ENCODE measurements around the gene CHMP4A. TPM values are rescaled to one million over a fixed set of nuclear protein-coding genes. Genes with fewer than 3 reads are reported as not detected.
A peak's percentile ranks its signal among the peaks of the same experiment; 100 is the strongest.

The CHMP4A gene, protein sequence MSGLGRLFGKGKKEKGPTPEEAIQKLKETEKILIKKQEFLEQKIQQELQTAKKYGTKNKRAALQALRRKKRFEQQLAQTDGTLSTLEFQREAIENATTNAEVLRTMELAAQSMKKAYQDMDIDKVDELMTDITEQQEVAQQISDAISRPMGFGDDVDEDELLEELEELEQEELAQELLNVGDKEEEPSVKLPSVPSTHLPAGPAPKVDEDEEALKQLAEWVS
- total RNA-seq, result 10 to 100 TPM; 62.8 to 69.8 TPM

DNA sequence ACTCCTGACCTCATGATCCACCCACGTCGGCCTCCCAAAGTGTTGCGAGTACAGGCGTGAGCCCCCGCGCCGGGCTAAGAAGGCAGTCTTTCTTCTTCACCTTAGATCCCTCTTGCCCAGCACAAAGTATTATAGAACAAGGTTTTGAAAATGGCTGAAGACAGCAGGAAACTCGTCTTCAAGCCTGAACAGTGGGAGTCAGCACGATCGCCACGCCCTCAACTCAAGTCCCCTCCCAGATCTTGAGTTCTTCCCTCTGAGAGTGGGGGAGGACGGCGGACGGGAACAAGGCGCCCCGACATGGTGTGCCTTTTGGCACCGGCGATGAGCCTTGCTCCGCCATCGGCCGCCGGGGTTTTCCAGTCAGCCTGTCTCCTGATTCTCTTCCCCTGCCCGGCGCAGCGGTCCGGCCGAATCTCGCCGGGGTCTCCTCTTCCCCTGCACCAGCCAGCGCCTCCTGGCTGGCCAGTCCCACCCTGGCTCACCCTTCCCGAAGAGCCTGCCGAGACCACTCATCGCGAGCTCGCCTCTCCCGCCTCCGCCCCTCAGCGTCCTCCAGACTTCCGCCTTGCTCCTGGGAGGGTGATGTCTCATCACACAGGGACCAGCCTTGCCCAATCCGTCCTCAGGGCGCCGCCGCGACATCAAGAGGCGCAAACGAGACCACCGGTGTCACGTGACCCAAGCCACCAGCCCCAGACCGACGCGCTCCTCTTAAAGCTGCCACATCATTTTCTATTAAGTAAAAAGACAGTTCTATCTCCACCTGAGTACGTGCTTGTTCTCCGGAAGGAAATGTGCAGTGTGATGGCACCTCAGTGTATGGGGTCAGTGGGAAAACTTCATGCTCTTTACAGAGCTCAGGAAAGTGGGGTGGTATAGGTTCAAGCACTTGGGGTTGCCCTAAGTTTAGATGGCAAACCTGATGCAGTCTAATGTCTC lies at the start of gene CHMP4A:
TSS of gene CHMP4A (minus strand) at position 565 of the 942 bp plus-strand sequence. CDS start at position 516, 49 bp downstream.
- Mint-ChIP-seq H3K4me3 (peak within 1 kb of the TSS; percentile 81), H3K27ac (peak within 1 kb of the TSS; percentile 88), H3K4me1 (peaks cover 29% of the 10 kb centered on the region), H3K36me3 (ENCODE audit: low read depth) (peaks cover 82% of the 10 kb centered on the region), H3K9me3 (no peaks in the 10 kb centered on the region), H3K27me3 (no peaks in the 10 kb centered on the region)
- peak; percentile 86 for ATAC-seq (replicated peaks)

DNA sequence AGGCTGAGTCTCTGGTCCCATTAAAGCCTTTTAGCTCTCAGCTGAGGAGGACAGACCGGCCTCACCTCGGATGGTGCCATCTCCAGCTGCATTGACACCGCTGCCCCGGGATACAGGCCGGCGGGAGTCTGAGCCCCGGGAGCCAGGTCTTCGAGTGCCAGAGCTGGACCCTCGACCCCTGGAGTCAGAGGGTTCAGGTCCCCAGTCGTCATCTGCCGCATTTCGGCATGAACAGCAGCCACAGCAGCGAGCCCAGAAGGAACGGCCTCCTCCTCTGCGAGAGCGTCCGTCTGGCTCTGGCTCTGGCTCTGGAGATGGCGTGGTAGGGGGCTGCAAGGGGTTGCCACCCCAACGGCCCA lies 48.7 kb upstream of the CHMP4A start:
- no peak overlapping the region for H3K4me3 Mint-ChIP-seq
- peaks cover 21% of the 10 kb centered on the region for H3K36me3 Mint-ChIP-seq (ENCODE audit: low read depth)
- H3K9me3 Mint-ChIP-seq, result no peaks in the 10 kb centered on the region
- H3K27ac Mint-ChIP-seq, result no peak overlapping the region
- no peaks in the 10 kb centered on the region for H3K4me1 Mint-ChIP-seq
- no peaks in the 10 kb centered on the region for H3K27me3 Mint-ChIP-seq
- no peak for ATAC-seq (replicated peaks)

DNA sequence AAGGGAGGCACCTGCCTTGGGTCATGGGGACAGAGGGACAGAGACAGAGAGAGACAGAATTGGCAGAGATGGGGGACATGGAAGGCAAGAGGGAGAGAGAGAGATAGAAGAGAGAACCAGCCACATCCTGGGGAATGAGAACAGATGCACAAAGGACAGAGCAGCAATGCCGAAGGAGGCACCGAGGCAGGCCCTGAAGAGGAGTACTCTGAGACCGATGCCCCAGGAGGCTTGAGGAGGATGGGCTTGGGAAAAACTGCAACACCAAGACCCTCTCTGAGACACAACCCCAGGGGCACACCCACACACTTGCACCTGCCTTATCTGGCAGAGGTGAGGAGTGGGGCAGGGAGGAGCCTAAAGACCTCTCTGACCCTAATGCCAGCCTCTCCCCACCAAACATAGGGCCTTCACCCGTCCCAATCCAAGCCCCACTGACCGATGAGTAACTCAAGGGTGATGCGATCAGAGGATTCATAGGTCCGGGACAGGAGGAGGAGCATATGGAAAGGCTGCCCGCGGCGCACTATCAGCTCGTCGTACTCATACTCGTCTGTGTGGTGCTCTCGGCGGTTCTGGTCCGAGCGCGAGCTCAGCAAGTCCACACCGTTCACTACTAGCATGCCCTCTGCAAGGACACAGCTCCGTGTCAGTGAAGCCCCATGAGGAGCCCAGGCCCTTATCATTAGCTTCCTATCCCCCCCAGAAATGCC lies 48.1 kb upstream of the CHMP4A start:
- Mint-ChIP-seq H3K36me3 (ENCODE audit: low read depth) (peaks cover 16% of the 10 kb centered on the region), H3K27me3 (no peaks in the 10 kb centered on the region), H3K27ac (no peak overlapping the region), H3K9me3 (no peaks in the 10 kb centered on the region), H3K4me1 (no peaks in the 10 kb centered on the region), H3K4me3 (no peak overlapping the region)
- ATAC-seq (replicated peaks), result no peak

DNA sequence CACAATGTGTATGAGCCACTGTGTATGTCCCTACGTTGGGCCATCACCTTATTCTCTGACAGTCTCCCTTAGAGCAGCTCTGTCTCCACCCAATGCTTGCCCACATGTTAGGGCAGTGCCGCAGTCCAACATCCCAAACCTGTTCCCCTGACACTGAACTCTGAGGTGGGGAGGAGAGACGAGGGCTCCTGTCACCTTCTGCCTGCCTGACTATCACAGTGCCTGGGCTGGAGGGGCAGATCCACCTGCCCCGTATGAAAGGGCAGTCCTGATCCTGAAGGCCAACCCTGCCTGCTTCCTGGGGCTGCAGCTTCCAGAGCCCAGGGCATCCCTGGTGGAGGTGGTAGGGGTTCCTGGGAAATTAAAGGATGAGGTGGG lies 47.5 kb upstream of the CHMP4A start:
- H3K9me3 Mint-ChIP-seq, result no peaks in the 10 kb centered on the region
- peaks cover 9% of the 10 kb centered on the region for H3K36me3 Mint-ChIP-seq (ENCODE audit: low read depth)
- ATAC-seq (replicated peaks), result no peak
- H3K27ac Mint-ChIP-seq, result no peak overlapping the region
- no peak overlapping the region for H3K4me3 Mint-ChIP-seq
- no peaks in the 10 kb centered on the region for H3K4me1 Mint-ChIP-seq
- no peaks in the 10 kb centered on the region for H3K27me3 Mint-ChIP-seq

DNA sequence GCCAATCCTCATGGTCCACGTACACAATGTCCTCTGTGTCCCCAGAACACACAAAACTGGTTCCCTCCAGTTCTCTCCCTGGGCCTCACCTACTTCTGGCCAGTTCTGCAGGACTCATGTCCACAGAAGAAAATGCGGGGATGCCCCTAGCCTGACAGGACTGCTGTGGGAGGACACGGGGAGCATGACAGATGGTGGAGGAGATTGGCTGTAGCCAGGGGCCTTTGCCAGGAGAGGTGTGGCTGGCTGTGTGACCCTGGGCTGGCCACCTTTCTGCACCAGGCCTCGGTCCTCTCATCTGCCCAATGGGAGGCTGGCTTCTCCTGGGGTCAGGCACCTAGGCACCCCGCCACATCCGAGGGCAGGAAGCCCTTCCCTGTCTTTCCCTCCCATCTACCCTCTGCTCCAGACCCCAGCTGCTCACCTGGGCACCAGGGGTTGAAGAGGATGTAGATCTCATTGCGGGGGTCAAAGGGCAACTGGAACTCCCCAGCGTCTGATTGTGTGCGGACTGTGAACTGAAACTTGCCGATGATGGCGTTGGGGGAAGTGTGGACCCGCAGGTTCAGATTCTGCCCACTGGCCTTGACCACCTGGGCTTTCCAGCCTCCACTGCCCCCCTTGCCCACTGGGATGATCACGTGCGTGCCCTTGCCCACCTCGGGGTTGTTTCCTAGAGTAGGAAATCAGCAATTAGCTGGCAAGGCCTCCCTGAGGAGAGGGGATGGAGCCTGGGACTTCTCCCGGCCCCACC lies 46.9 kb upstream of the CHMP4A start:
- no peaks in the 10 kb centered on the region for H3K4me1 Mint-ChIP-seq
- no peaks in the 10 kb centered on the region for H3K27me3 Mint-ChIP-seq
- H3K27ac Mint-ChIP-seq, result no peak overlapping the region
- H3K9me3 Mint-ChIP-seq, result no peaks in the 10 kb centered on the region
- ATAC-seq (replicated peaks), result no peak
- peaks cover 11% of the 10 kb centered on the region for H3K36me3 Mint-ChIP-seq (ENCODE audit: low read depth)
- no peak overlapping the region for H3K4me3 Mint-ChIP-seq

DNA sequence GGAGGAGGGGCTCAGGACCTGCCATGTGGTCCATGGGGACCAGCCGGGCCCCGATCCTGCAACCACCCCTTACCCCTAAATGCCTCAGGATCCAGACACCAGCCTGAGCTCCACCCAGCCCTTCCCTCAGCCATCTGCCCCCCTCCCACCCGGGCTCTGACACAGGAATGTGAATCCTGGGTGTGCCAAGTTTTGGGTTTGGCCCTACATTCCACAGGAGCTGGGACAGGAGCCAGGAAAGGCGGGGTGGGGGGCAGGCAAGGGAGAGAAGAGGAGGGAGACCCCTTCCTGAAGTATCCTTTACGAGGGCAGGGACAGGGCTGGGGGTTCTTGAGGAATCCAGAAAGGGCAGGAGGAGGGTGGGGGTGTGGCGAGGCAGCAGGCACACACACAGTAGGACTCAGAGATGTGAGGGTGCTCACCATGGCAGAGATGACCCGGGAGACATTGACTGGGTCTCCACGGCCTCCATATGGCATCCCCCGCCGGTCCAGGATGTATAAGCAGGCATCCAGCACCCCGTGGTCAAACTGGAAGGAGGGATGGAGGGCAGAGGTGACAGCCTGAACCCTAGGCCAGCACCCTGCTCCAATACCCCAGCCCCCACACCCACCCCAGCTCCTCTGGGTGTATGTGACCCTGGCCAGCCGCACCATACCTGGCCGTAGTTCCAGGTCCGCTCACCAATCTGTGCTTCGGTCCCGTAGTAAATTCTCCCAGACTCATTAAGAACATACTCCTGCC lies 46.2 kb upstream of the CHMP4A start:
- Mint-ChIP-seq H3K36me3 (ENCODE audit: low read depth) (peaks cover 12% of the 10 kb centered on the region), H3K27me3 (no peaks in the 10 kb centered on the region), H3K4me3 (no peak overlapping the region), H3K27ac (no peak overlapping the region), H3K4me1 (no peaks in the 10 kb centered on the region), H3K9me3 (no peaks in the 10 kb centered on the region)
- ATAC-seq (replicated peaks), result no peak

DNA sequence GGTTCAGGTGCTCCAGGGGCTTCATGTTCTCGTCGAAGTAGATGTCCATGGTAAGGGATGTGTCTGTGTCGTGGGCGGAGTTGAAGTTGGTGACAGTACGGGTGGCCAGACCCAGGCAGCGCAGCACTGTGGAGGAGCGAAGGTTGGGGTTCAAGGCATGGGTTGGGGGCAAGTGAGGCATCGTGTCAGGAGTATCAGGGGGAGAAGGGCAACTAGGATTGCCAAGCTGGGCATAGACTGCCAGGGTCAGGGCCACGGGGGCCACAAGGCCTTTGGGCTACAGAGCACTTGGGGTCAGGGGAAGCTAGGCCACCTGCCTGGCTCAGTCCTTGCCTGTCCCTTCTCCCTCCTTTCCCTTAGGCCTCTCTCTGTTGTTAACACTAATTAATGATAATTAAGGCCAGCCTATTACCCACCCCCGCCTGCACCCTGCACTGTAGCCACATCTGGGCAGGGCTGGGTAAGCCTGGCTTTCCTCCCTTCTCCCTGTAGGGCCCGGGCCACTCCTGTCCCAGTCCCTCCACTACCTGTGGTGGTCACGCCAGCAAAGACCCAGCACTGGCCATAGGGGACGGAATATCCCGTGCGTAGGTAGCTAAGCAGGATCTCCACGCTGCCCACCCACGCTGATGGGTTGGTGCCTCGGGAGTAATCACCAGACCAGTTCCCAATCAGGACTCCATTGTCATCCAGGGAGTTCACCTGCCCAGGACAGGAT lies 45.4 kb upstream of the CHMP4A start:
- no peak for ATAC-seq (replicated peaks)
- H3K4me1 Mint-ChIP-seq, result no peaks in the 10 kb centered on the region
- no peaks in the 10 kb centered on the region for H3K27me3 Mint-ChIP-seq
- no peaks in the 10 kb centered on the region for H3K9me3 Mint-ChIP-seq
- H3K36me3 Mint-ChIP-seq (ENCODE audit: low read depth), result peaks cover 19% of the 10 kb centered on the region
- H3K4me3 Mint-ChIP-seq, result no peak overlapping the region
- H3K27ac Mint-ChIP-seq, result no peak overlapping the region

DNA sequence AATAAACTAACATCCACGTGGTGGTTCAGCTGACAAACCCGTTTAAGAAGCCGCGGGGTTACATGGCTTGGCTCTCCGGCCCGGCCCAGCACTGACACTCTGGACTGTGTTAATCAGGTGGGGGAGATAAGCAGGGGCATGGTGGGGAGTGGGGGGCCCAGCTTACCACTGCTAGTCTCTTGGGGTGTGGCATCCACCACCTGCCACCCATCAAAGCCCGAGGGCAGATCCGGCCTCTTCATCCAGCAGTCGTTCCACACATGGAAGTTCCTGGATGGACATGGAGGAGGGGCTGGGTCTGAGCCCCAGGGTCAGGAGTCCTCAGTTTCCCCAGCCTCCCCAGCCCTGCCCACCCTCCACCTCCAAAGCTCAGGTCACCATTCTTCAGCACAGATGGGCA lies 44.8 kb upstream of the CHMP4A start:
- Mint-ChIP-seq H3K27ac (no peak overlapping the region), H3K27me3 (no peaks in the 10 kb centered on the region), H3K9me3 (no peaks in the 10 kb centered on the region), H3K36me3 (ENCODE audit: low read depth) (peaks cover 24% of the 10 kb centered on the region), H3K4me1 (no peaks in the 10 kb centered on the region), H3K4me3 (no peak overlapping the region)
- no peak for ATAC-seq (replicated peaks)

DNA sequence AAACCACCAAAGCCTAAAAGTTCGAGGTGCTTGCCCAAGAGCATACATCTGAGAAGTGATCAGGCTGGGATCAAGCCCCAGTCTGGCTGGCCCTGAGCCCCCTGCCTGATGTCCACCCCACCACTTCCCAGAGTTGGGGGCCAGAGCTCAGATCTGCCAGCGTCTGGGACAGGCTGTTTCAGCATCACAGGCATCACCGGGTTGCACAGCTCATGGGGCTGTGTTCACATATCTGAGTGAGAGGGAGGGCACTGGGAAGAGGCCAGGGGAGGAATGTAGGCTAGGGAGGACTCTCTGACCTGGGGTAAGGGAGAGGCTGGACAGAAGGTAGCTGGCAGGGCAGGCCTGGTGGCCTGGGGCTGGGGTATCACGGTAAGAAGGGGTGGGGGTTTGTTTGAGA lies 43.7 kb upstream of the CHMP4A start:
- H3K4me3 Mint-ChIP-seq, result no peak overlapping the region
- no peaks in the 10 kb centered on the region for H3K9me3 Mint-ChIP-seq
- no peaks in the 10 kb centered on the region for H3K27me3 Mint-ChIP-seq
- no peak for ATAC-seq (replicated peaks)
- no peaks in the 10 kb centered on the region for H3K4me1 Mint-ChIP-seq
- H3K27ac Mint-ChIP-seq, result no peak overlapping the region
- H3K36me3 Mint-ChIP-seq (ENCODE audit: low read depth), result peaks cover 24% of the 10 kb centered on the region

DNA sequence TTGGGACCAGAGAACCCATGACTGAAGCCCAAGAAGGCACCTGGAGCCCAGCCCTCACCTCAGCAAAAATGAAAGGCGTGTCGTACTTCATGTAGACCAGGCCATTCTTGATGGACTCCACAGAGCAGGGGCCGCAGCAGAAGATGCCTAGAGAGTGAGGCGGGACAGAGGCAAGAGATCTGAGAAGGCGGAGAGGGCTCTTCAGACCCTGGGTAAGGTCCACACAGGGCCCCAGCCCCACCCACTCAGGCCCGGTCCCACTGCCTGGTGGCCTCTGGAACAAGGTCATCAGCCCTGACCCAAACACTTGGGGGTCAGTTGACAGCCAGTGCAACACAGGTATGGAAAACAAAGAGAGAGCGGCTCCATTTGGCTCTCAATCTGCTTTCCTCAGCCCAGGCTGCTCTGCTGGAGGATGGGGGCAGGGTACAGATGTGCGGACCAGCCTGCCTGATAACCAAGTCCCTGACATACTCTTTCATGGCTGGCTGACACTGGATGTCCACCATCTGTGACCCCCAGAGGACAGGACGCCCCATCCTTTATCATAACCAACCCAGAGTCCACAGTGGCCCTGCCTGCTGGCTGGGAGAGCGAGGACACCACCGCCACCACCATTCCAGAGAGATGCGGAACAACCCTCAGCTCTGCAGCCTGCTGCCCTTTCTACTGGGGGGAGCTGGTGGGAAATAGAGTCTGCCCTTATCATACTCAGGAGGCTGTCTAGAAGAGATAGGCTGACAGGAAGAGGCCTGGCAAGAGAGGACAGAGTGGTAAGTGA lies 42.8 kb upstream of the CHMP4A start:
- no peak overlapping the region for H3K4me3 Mint-ChIP-seq
- peaks cover 6% of the 10 kb centered on the region for H3K4me1 Mint-ChIP-seq

DNA sequence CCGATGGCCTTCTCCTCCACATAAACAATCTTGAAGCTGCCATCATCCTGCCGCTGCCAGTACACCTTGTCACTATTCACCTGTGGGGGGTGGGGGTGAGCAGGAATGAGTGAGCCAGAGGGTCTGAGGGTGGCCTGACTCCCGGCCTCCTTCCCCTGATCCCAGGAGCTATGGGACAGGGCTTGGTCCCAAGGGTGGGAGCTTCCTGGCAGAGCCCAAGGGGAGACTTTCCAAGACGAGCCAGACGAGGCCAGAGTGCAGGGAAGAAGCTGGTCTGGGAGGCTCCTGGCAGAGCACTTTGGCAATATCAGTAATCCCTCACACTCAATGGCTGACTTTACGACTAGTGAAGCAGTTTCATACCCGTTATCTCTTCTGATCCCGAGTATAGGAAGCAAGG lies 42.1 kb upstream of the CHMP4A start:
- no peak for ATAC-seq (replicated peaks)
- no peak overlapping the region for H3K27ac Mint-ChIP-seq
- peaks cover 19% of the 10 kb centered on the region for H3K36me3 Mint-ChIP-seq (ENCODE audit: low read depth)
- H3K27me3 Mint-ChIP-seq, result no peaks in the 10 kb centered on the region
- no peak overlapping the region for H3K4me3 Mint-ChIP-seq
- peaks cover 11% of the 10 kb centered on the region for H3K4me1 Mint-ChIP-seq
- no peaks in the 10 kb centered on the region for H3K9me3 Mint-ChIP-seq

More for the DNA sequence above, 42.8 kb upstream of the CHMP4A start:
- Mint-ChIP-seq H3K27ac (no peak overlapping the region), H3K9me3 (no peaks in the 10 kb centered on the region), H3K36me3 (ENCODE audit: low read depth) (peaks cover 23% of the 10 kb centered on the region), H3K27me3 (no peaks in the 10 kb centered on the region)
- no peak for ATAC-seq (replicated peaks)

DNA sequence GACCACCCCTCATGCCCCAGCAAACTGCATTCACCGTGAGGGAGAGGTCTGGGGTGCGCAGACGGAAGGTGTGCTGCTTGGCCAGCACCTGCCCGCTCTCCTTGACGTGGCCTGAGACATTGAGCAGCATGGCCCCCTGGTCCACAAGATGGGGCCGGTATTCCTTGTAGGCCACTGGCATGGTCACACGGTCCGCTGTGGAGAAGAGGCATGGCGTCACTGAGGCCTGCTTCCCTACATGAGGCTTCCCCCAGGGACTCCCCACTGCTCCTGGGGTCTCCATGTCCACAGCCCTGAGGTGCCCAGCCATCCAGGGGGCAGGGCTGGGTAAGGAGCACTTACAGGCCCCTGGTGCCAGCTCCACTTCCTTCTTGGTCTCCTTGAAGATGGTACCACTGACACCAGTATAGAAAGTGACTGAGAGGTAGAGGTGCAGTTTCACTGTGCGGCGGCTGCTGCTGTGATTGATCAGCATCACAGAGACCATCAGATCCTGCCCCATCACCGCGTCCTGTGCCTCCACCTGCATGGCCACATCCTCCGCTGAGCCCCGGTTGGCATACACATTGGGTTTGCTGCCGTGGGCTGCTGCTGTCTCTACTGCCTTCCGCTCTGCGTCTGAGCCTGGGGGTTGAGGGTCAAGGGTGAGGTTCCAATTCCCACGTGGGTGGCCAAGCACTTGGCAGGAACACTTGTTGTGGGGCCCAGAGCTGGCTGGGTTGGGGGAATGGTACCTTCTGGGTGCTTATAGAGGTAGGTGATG lies 41.5 kb upstream of the CHMP4A start:
- ATAC-seq (replicated peaks), result no peak
- Mint-ChIP-seq H3K27ac (no peak overlapping the region), H3K4me1 (peaks cover 15% of the 10 kb centered on the region), H3K27me3 (no peaks in the 10 kb centered on the region), H3K4me3 (no peak overlapping the region), H3K36me3 (ENCODE audit: low read depth) (peaks cover 19% of the 10 kb centered on the region), H3K9me3 (no peaks in the 10 kb centered on the region)

Measured in activated T-helper 17 cell treated with anti-CD3 and anti-CD28 coated beads, Interleukin-2, amount 50 U/mL, for 72 hours (primary cell).